HUES6 (cell line): ENCODE results near the gene GSX1.
"Not testable (repeated sequence)": the region's sequence is repeated elsewhere in the genome, so short reads cannot be mapped to it uniquely, and the experiment has no call there.

Experiments
- H3K27ac ChIP-seq: 2 replicates; pipeline ENCODE4 v1.7.0; 2013; ENCODE audit warnings: low read depth, mild to moderate bottlenecking, low read length, inconsistent platforms
- H3K27me3 ChIP-seq: 2 replicates; pipeline ENCODE4 v1.6.1; 2013; ENCODE audit warnings: low read length; ENCODE audit not compliant: control insufficient read depth, insufficient read depth
- H3K36me3 ChIP-seq: 2 replicates; pipeline ENCODE4 v1.6.1; 2013; ENCODE audit warnings: low read length; ENCODE audit not compliant: control insufficient read depth, insufficient read depth
- H3K4me1 ChIP-seq: 2 replicates; pipeline ENCODE4 v1.6.1; 2013; ENCODE audit warnings: low read length; ENCODE audit not compliant: control insufficient read depth, insufficient read depth
- H3K4me3 ChIP-seq: 2 replicates; pipeline ENCODE4 v1.5.1; 2013; ENCODE audit warnings: low read depth, low read length
- H3K9ac ChIP-seq: one replicate; pipeline ENCODE4 v1.6.1; 2013; ENCODE audit warnings: mild to moderate bottlenecking, low read length
- H3K9me3 ChIP-seq: 2 replicates; pipeline ENCODE4 v1.6.1; 2013; ENCODE audit warnings: low read depth, low read length; ENCODE audit not compliant: control insufficient read depth, insufficient read depth

The GSX1 gene

GRCh38 chr13:27792393-27793218, at the start of gene GSX1:
Gene GSX1 (plus strand): TSS chr13:27792483. CDS start chr13:27792691, 208 bp downstream.
- Histone ChIP-seq H3K9me3 (no peaks in the 10 kb centered on the region), H3K9ac (no peak within 1 kb of the TSS), H3K4me1 (peaks cover 46% of the 10 kb centered on the region), H3K36me3 (no peaks in the 10 kb centered on the region), H3K27me3 (peaks cover 100% of the 10 kb centered on the region), H3K4me3 (peak within 1 kb of the TSS; percentile 33; the same call in 1 of the 2 replicates), H3K27ac (no peak within 1 kb of the TSS)

GRCh38 chr13:27744801-27745200, 47.5 kb upstream of the GSX1 start:
- Histone ChIP-seq H3K4me1 (peaks cover 16% of the 10 kb centered on the region), H3K36me3 (no peaks in the 10 kb centered on the region), H3K27ac (no peak overlapping the region), H3K4me3 (no peak overlapping the region), H3K9me3 (no peaks in the 10 kb centered on the region; the same call in 1 of the 2 replicates), H3K27me3 (no peaks in the 10 kb centered on the region), H3K9ac (no peak overlapping the region)

GRCh38 chr13:27745301-27745700, 47.0 kb upstream of the GSX1 start:
- Histone ChIP-seq H3K4me3 (no peak overlapping the region), H3K27ac (no peak overlapping the region), H3K4me1 (peaks cover 16% of the 10 kb centered on the region), H3K27me3 (no peaks in the 10 kb centered on the region), H3K9me3 (no peaks in the 10 kb centered on the region; the same call in 1 of the 2 replicates), H3K36me3 (no peaks in the 10 kb centered on the region), H3K9ac (no peak overlapping the region)

- not testable (repeated sequence) for H3K36me3 ChIP-seq, H3K4me3 ChIP-seq, H3K9ac ChIP-seq, H3K9me3 ChIP-seq, H3K27me3 ChIP-seq, H3K27ac ChIP-seq
- H3K4me1 ChIP-seq: peaks cover 37% of the 10 kb centered on the region
These were observed 44.1 kb upstream of the GSX1 start for GRCh38 chr13:27748143-27748542.

- Histone ChIP-seq H3K27me3 (no peaks in the 10 kb centered on the region), H3K36me3 (no peaks in the 10 kb centered on the region), H3K9me3 (peaks cover 13% of the 10 kb centered on the region), H3K9ac (no peak overlapping the region), H3K27ac (no peak overlapping the region), H3K4me3 (no peak overlapping the region), H3K4me1 (peaks cover 21% of the 10 kb centered on the region)
These were observed 40.2 kb upstream of the GSX1 start for GRCh38 chr13:27751953-27752532.

- H3K27me3 ChIP-seq: peaks cover 16% of the 10 kb centered on the region
- H3K9me3 ChIP-seq: no peaks in the 10 kb centered on the region
- no peak overlapping the region for H3K4me3 ChIP-seq
- H3K27ac ChIP-seq: no peak overlapping the region
- H3K9ac ChIP-seq: no peak overlapping the region
- H3K4me1 ChIP-seq: no peaks in the 10 kb centered on the region
- H3K36me3 ChIP-seq: no peaks in the 10 kb centered on the region
These were observed 26.6 kb upstream of the GSX1 start for GRCh38 chr13:27765650-27766049.

- no peaks in the 10 kb centered on the region for H3K4me1 ChIP-seq
- H3K36me3 ChIP-seq: no peaks in the 10 kb centered on the region
- H3K27me3 ChIP-seq: peaks cover 50% of the 10 kb centered on the region
- no peak overlapping the region for H3K4me3 ChIP-seq
- H3K9me3 ChIP-seq: no peaks in the 10 kb centered on the region
- no peak overlapping the region for H3K27ac ChIP-seq
- no peak overlapping the region for H3K9ac ChIP-seq
These were observed 21.5 kb upstream of the GSX1 start for GRCh38 chr13:27770809-27771208.

- H3K9ac ChIP-seq: no peak overlapping the region
- peaks cover 69% of the 10 kb centered on the region for H3K27me3 ChIP-seq
- no peaks in the 10 kb centered on the region for H3K36me3 ChIP-seq
- no peaks in the 10 kb centered on the region; the same call in 1 of the 2 replicates for H3K4me1 ChIP-seq
- H3K9me3 ChIP-seq: no peaks in the 10 kb centered on the region
- H3K4me3 ChIP-seq: no peak overlapping the region
- no peak overlapping the region for H3K27ac ChIP-seq
These were observed 19.4 kb upstream of the GSX1 start for GRCh38 chr13:27772651-27773425.

GRCh38 chr13:27774169-27774568, 18.1 kb upstream of the GSX1 start:
- no peak overlapping the region for H3K9ac ChIP-seq
- no peaks in the 10 kb centered on the region; the same call in 1 of the 2 replicates for H3K4me1 ChIP-seq
- H3K36me3 ChIP-seq: no peaks in the 10 kb centered on the region
- no peak overlapping the region for H3K4me3 ChIP-seq
- H3K27ac ChIP-seq: no peak overlapping the region
- H3K9me3 ChIP-seq: no peaks in the 10 kb centered on the region
- peaks cover 78% of the 10 kb centered on the region for H3K27me3 ChIP-seq

GRCh38 chr13:27774651-27775050, 17.6 kb upstream of the GSX1 start:
- Histone ChIP-seq H3K4me1 (no peaks in the 10 kb centered on the region; the same call in 1 of the 2 replicates), H3K27me3 (peaks cover 77% of the 10 kb centered on the region), H3K4me3 (no peak overlapping the region), H3K27ac (no peak overlapping the region), H3K36me3 (no peaks in the 10 kb centered on the region), H3K9me3 (no peaks in the 10 kb centered on the region), H3K9ac (no peak overlapping the region)

- no peak overlapping the region for H3K27ac ChIP-seq
- H3K27me3 ChIP-seq: peaks cover 77% of the 10 kb centered on the region
- no peaks in the 10 kb centered on the region for H3K36me3 ChIP-seq
- H3K9me3 ChIP-seq: no peaks in the 10 kb centered on the region
- no peaks in the 10 kb centered on the region; the same call in 1 of the 2 replicates for H3K4me1 ChIP-seq
- no peak overlapping the region for H3K9ac ChIP-seq
- H3K4me3 ChIP-seq: no peak overlapping the region
These were observed 16.3 kb upstream of the GSX1 start for GRCh38 chr13:27775943-27776342.
